ENCODE data around the gene TXNDC16. TPM values are rescaled to one million over a fixed set of nuclear protein-coding genes. Genes with fewer than 3 reads are reported as not detected.

The TXNDC16 gene
- polyA plus RNA-seq, 3 donors = 2.4 to 5.2 (median 2.6) TPM

- H3K27ac ChIP-seq (ENCODE audit: low read depth, low read length) = no peak overlapping the region
- WGBS, 3 donors = 68 to 69% (median 69%) methylated on average over 4 of the region's 4 CpGs
Measured at GRCh38 chr14:52402812-52403526, 149.3 kb downstream of the TXNDC16 start.

- WGBS, 3 donors = 36 to 62% (median 47%) methylated on average over 3 of the region's 3 CpGs
- H3K27ac ChIP-seq (ENCODE audit: low read depth, low read length) = no peak overlapping the region
Measured at GRCh38 chr14:52400846-52401245, 151.5 kb downstream of the TXNDC16 start.

GRCh38 chr14:52399921-52400595 lies 152.2 kb downstream of the TXNDC16 start:
- WGBS, 3 donors = 45 to 59% (median 54%) methylated on average over 8 of the region's 8 CpGs
- no peak overlapping the region for H3K27ac ChIP-seq (ENCODE audit: low read depth, low read length)

GRCh38 chr14:52399104-52399503 lies 153.2 kb downstream of the TXNDC16 start:
- WGBS, 3 donors = 87 to 94% (median 90%) methylated on average over 5 of the region's 5 CpGs
- no peak overlapping the region for H3K27ac ChIP-seq (ENCODE audit: low read depth, low read length)

GRCh38 chr14:52397844-52398243 lies 154.5 kb downstream of the TXNDC16 start:
- WGBS, 3 donors = 68 to 91% (median 83%) methylated on average over 5 of the region's 5 CpGs
- H3K27ac ChIP-seq (ENCODE audit: low read depth, low read length) = no peak overlapping the region

- 39 to 75% (median 63%) methylated on average over 3 of the region's 3 CpGs for WGBS, 3 donors
- no peak overlapping the region for H3K27ac ChIP-seq (ENCODE audit: low read depth, low read length)
Measured at GRCh38 chr14:52395728-52396127, 156.6 kb downstream of the TXNDC16 start.

GRCh38 chr14:52391881-52392615 lies 160.3 kb downstream of the TXNDC16 start:
- WGBS, 3 donors = 63 to 81% (median 75%) methylated on average over 4 of the region's 4 CpGs
- H3K27ac ChIP-seq (ENCODE audit: low read depth, low read length) = no peak overlapping the region

Other genes starting within 250 kb of the TXNDC16 start
- 1 to 10 TPM in 2 of 3 donors, under 1 TPM in 1; 0.49 to 8.3 (median 6.3) TPM for gene PTGER2, start 238.2 kb downstream of the TXNDC16 start, polyA plus RNA-seq
- under 1 TPM; 0.17 to 0.48 (median 0.45) TPM for gene GPR137C, start 331 bp upstream of the TXNDC16 start, polyA plus RNA-seq
- 10 to 100 TPM in 2 of 3 donors, 1 to 10 TPM in 1; 9.3 to 15.1 (median 11.4) TPM for gene ERO1A, start 143.1 kb upstream of the TXNDC16 start, polyA plus RNA-seq
- 10 to 100 TPM; 40.4 to 66.6 (median 53.8) TPM for gene PSMC6, start 154.7 kb upstream of the TXNDC16 start, polyA plus RNA-seq
- 1 to 10 TPM; 4.5 to 7.8 (median 5.7) TPM for gene STYX, start 177.7 kb upstream of the TXNDC16 start, polyA plus RNA-seq
- gene GNPNAT1, start 239.1 kb upstream of the TXNDC16 start, polyA plus RNA-seq = 10 to 100 TPM; 13.1 to 15.1 (median 13.9) TPM

All from adipose tissue (tissue), 3 donors.